ENCODE data around the gene TUBGCP2. TPM values are rescaled to one million over a fixed set of nuclear protein-coding genes. Genes with fewer than 3 reads are reported as not detected.

The TUBGCP2 gene
- total and polyA plus RNA-seq, 2 of the 13 experiments (the other 11 are each of a cell fraction or from before 2014, with no cell fraction given) = 21.3 to 34.5 TPM

- 0 out of 2 replicates have a peak, but pooled peaks have one; percentile 44 for TF ChIP-seq STAT5B (CRISPR knock-in tag; IDR thresholded peaks at IDR 0.05)
- TF ChIP-seq CBFB (CRISPR knock-in tag; IDR thresholded peaks at IDR 0.05) = 0 out of 2 replicates have a peak, but pooled peaks have one; percentile 11
- no peak for TF ChIP-seq ZNF552 (CRISPR knock-in tag; IDR thresholded peaks at IDR 0.05; ENCODE audit: borderline replicate concordance)
- TF ChIP-seq MAF1 (CRISPR knock-in tag; IDR thresholded peaks at IDR 0.05; ENCODE audit: borderline replicate concordance) = no peak
- peak; percentile 41; the same call in 1 of the 2 replicates for TF ChIP-seq IRX3 (CRISPR knock-in tag; IDR thresholded peaks at IDR 0.05; ENCODE audit: borderline replicate concordance, low read depth)
- TF ChIP-seq ZNF660 (CRISPR knock-in tag; IDR thresholded peaks at IDR 0.05; ENCODE audit: borderline replicate concordance, low read depth) = no peak
- no peak for TF ChIP-seq ZNF747 (CRISPR knock-in tag; IDR thresholded peaks at IDR 0.05; ENCODE audit: borderline replicate concordance)
- TF ChIP-seq MIER3 (CRISPR knock-in tag; IDR thresholded peaks at IDR 0.05; ENCODE audit: borderline replicate concordance) = peak; percentile 23; the same call in 1 of the 2 replicates
- no peak for TF ChIP-seq ZNF34 (CRISPR knock-in tag; IDR thresholded peaks at IDR 0.05; ENCODE audit: borderline replicate concordance)
- peak; percentile 62; the same call in 1 of the 2 replicates for TF ChIP-seq ZGPAT (CRISPR knock-in tag; IDR thresholded peaks at IDR 0.05)
- no peak for TF ChIP-seq FUBP1 (CRISPR knock-in tag; IDR thresholded peaks at IDR 0.05; ENCODE audit: borderline replicate concordance)
- no peak for TF ChIP-seq ZSCAN9 (CRISPR knock-in tag; IDR thresholded peaks at IDR 0.05; ENCODE audit: borderline replicate concordance)
- TF ChIP-seq DR1 (CRISPR knock-in tag; IDR thresholded peaks at IDR 0.05) = no peak
- no peak for TF ChIP-seq NR1H2 (CRISPR knock-in tag; IDR thresholded peaks at IDR 0.05; ENCODE audit: borderline replicate concordance, low read depth)
- TF ChIP-seq BCL6 (CRISPR knock-in tag; IDR thresholded peaks at IDR 0.05) = no peak
- no peak for TF ChIP-seq ZNF44 (CRISPR knock-in tag; IDR thresholded peaks at IDR 0.05)
- TF ChIP-seq TBL1XR1 (IDR thresholded peaks at IDR 0.05; ENCODE audit: borderline replicate concordance, low read length, partially characterized antibody) = no peak
- peak; percentile 22; the same call in 1 of the 2 replicates for TF ChIP-seq ZNF546 (CRISPR knock-in tag; conservative IDR thresholded peaks at IDR 0.05)
- no peak for TF ChIP-seq KLF11 (CRISPR knock-in tag; IDR thresholded peaks at IDR 0.05)
- TF ChIP-seq HMG20A (CRISPR knock-in tag; IDR thresholded peaks at IDR 0.05; ENCODE audit: borderline replicate concordance) = no peak
- TF ChIP-seq SCMH1 (CRISPR knock-in tag; IDR thresholded peaks at IDR 0.05; ENCODE audit: borderline replicate concordance) = no peak
- no peak for TF ChIP-seq IRF2 (CRISPR knock-in tag; IDR thresholded peaks at IDR 0.05)
- no peak for TF ChIP-seq JUNB (CRISPR knock-in tag; IDR thresholded peaks at IDR 0.05; ENCODE audit: borderline replicate concordance)
- TF ChIP-seq THYN1 (CRISPR knock-in tag; IDR thresholded peaks at IDR 0.05; ENCODE audit: borderline replicate concordance, low read depth) = no peak
- peak; percentile 65; the same call in 1 of the 2 replicates for TF ChIP-seq PHF20 (CRISPR knock-in tag; IDR thresholded peaks at IDR 0.05)
- 0 out of 2 replicates have a peak, but pooled peaks have one; percentile 22 for TF ChIP-seq GATAD2A (CRISPR knock-in tag; IDR thresholded peaks at IDR 0.05)
Measured at GRCh38 chr10:133357285-133358161, 48.9 kb upstream of the TUBGCP2 start, which contains the start of gene FUOM (continued).
